Stimulated activated CD4-positive, alpha-beta T cell treated with anti-CD3 and anti-CD28 coated beads, Interleukin-12 subunit alpha, Interleukin-12 subunit beta, amount 100 ng/mL, for 24 hours (primary cell): ENCODE measurements around the gene CTSW.
A peak's percentile ranks its signal among the peaks of the same experiment; 100 is the strongest.

Source experiments
- DNase-seq, 2 experiments: peaks; one replicate each; pipeline ENCODE4 v3.0.0-alpha.2; 2020; ENCODE audit warnings: low read depth in 2 of 2

The CTSW gene

GRCh38 chr11:65867284-65868071 lies 12.2 kb upstream of the CTSW start:
- DNase-seq: no peak

GRCh38 chr11:65868076-65868667 lies 11.5 kb upstream of the CTSW start:
- no peak for DNase-seq

- DNase-seq: no peak
Observed at GRCh38 chr11:65868907-65869306, 10.7 kb upstream of the CTSW start.

GRCh38 chr11:65869643-65870306 lies 9.9 kb upstream of the CTSW start:
- DNase-seq: no peak

GRCh38 chr11:65870307-65870658 lies 9.4 kb upstream of the CTSW start:
- DNase-seq: no peak

- no peak for DNase-seq
Observed at GRCh38 chr11:65870706-65871681, 8.6 kb upstream of the CTSW start.

GRCh38 chr11:65871811-65872548 lies 7.7 kb upstream of the CTSW start:
- no peak for DNase-seq

GRCh38 chr11:65872586-65873317 lies 6.9 kb upstream of the CTSW start, which contains the start of gene EFEMP2:
Gene EFEMP2, minus strand, starts transcription at chr11:65872800. Its CDS starts 446 bp downstream, at chr11:65872354.
- DNase-seq: no peak

GRCh38 chr11:65873318-65874156 lies 6.1 kb upstream of the CTSW start:
- peak; percentile 92 to 94 for DNase-seq

- no peak for DNase-seq
Observed at GRCh38 chr11:65880027-65880426, 390 bp downstream of the CTSW start.

GRCh38 chr11:65880844-65881421 lies 1.3 kb downstream of the CTSW start:
- DNase-seq: no peak

- DNase-seq: no peak
Observed at GRCh38 chr11:65882120-65883057, 2.8 kb downstream of the CTSW start.

GRCh38 chr11:65883058-65883761 lies 3.6 kb downstream of the CTSW start:
- no peak for DNase-seq

- no peak for DNase-seq
Observed at GRCh38 chr11:65883786-65884715, 4.4 kb downstream of the CTSW start.

GRCh38 chr11:65884716-65885092 lies 5.1 kb downstream of the CTSW start:
- peak in 1 of 2 experiments; percentile 74 for DNase-seq

GRCh38 chr11:65885231-65885630 lies 5.6 kb downstream of the CTSW start:
- DNase-seq: no peak
